ENCODE measurements around the gene CDH12. TPM values are rescaled to one million over a fixed set of nuclear protein-coding genes. Genes with fewer than 3 reads are reported as not detected.

Gene CDH12
- total RNA-seq, 1 experiment from 2014 or later = not detected

GRCh38 chr5:22505891-22506290 is 347.3 kb downstream of the CDH12 start:
- no peak for TF ChIP-seq CTCF (conservative IDR thresholded peaks at IDR 0.05)
- H3K27me3 Mint-ChIP-seq (ENCODE audit: low read depth) = no peaks in the 10 kb centered on the region
- H2BK15ac ChIP-seq (ENCODE audit: low read depth, low read length) = no peak overlapping the region
- H2AK5ac ChIP-seq (ENCODE audit: insufficient read length, low read length) = no peak overlapping the region
- no peak overlapping the region for H3K14ac ChIP-seq (ENCODE audit: insufficient read depth, low read length)
- H3K56ac ChIP-seq (ENCODE audit: insufficient read length, low read depth, low read length) = no peak overlapping the region
- no peak overlapping the region for H4K5ac ChIP-seq (ENCODE audit: insufficient read length, low read depth, low read length)
- H3K9ac ChIP-seq (ENCODE audit: extremely low read depth, insufficient read length, low read length) = no peak overlapping the region
- 0 out of 4 replicates have a peak, but pooled peaks cover 0 to 5% of the 10 kb centered on the region in 2 experiments for H3K4me1 Mint-ChIP-seq
- DNase-seq = no peak
- no peak overlapping the region for H4K8ac ChIP-seq (replicated peaks; ENCODE audit: insufficient read length, low read depth, low read length)
- H3K9me3 ChIP-seq (ENCODE audit: control insufficient read depth, low read depth, low read length) = no peaks in the 10 kb centered on the region
- H3K79me2 ChIP-seq (ENCODE audit: insufficient read depth, low read length) = no peaks in the 10 kb centered on the region
- no peaks in the 10 kb centered on the region for H4K20me1 ChIP-seq (ENCODE audit: control insufficient read depth, insufficient read depth, insufficient read length)
- H3K9me3 Mint-ChIP-seq = peaks cover 11 to 16% of the 10 kb centered on the region in 2 experiments
- no peak overlapping the region for H3K18ac ChIP-seq (ENCODE audit: insufficient read length, low read depth, low read length)
- no peak overlapping the region for H3K23ac ChIP-seq (ENCODE audit: insufficient read length, low read depth, low read length)
- H3K4me2 ChIP-seq (ENCODE audit: insufficient read depth, insufficient read length, low read length) = no peak overlapping the region
- no CpG with 5 or more reads among the region's 3 CpGs for WGBS (ENCODE audit: extremely low coverage, insufficient read length, low lambda C conversion rate)
- peaks cover 1 to 18% (median 3%) of the 10 kb centered on the region in 3 experiments; a peak in 6 of 7 replicates for H3K36me3 Mint-ChIP-seq (ENCODE audit: insufficient read depth in 1 of 3, low read depth in 3 of 3)
- no peak overlapping the region for H4K91ac ChIP-seq (ENCODE audit: insufficient read length, low read depth, low read length)
- H3T11ph ChIP-seq (ENCODE audit: low read length) = no peak overlapping the region
- H2BK120ac ChIP-seq (ENCODE audit: low read depth, low read length, poor library complexity, severe bottlenecking) = no peak overlapping the region
- no peaks in the 10 kb centered on the region for H3K79me1 ChIP-seq (ENCODE audit: insufficient read depth, low read depth, low read length, poor library complexity, severe bottlenecking)
- H2BK20ac ChIP-seq (ENCODE audit: low read depth, low read length, poor library complexity, severe bottlenecking) = no peak overlapping the region
- no peak overlapping the region for H3K4ac ChIP-seq (ENCODE audit: low read depth, low read length)
- H3K4me3 Mint-ChIP-seq = no peak overlapping the region
- H3K4me1 ChIP-seq (ENCODE audit: insufficient read depth, low read length) = no peaks in the 10 kb centered on the region
- no peaks in the 10 kb centered on the region for H3K23me2 ChIP-seq (ENCODE audit: insufficient read length, low read depth, low read length, poor library complexity, severe bottlenecking)
- no peak overlapping the region for H2BK5ac ChIP-seq (ENCODE audit: insufficient read length, low read length)
- no peak overlapping the region for H2BK12ac ChIP-seq (ENCODE audit: insufficient read length, low read depth, low read length)
- no peaks in the 10 kb centered on the region for H3K27me3 ChIP-seq (ENCODE audit: insufficient read depth, low read length)
- no peak overlapping the region for H3K27ac Mint-ChIP-seq
- no peak overlapping the region for H3K27ac ChIP-seq (ENCODE audit: insufficient read length, low read depth, low read length)
- no peak overlapping the region for H2AFZ ChIP-seq (ENCODE audit: low read length)
